SU-DHL-6 (cell line): ENCODE measurements around the gene HOPX.
"Not testable (repeated sequence)": the region's sequence is repeated elsewhere in the genome, so short reads cannot be mapped to it uniquely, and the experiment has no call there.

Experiments
- H2AFZ ChIP-seq: fragments of 200-600 bp; sonication (generic); 2 replicates; pipeline ENCODE4 v1.6.1; 2014; ENCODE audit warnings: low read depth, mild to moderate bottlenecking, moderate library complexity, mixed read lengths, antibody characterized with exemption, low read length; ENCODE audit not compliant: severe bottlenecking
- H3F3A ChIP-seq: fragments of 200-600 bp; shearing (Covaris generic); 2 replicates; pipeline ENCODE4 v1.6.0; 2016; ENCODE audit warnings: antibody characterized with exemption, mild to moderate bottlenecking; ENCODE audit not compliant: insufficient read depth
- H3K27ac ChIP-seq: fragments of 200-600 bp; sonication (generic); 2 replicates; pipeline ENCODE4 v1.5.1; 2016; ENCODE audit warnings: low read depth, mild to moderate bottlenecking, low read length, moderate library complexity, mixed read lengths
- H3K27me3 ChIP-seq: fragments of 200-600 bp; sonication (generic), shearing (Covaris generic); 2 replicates; pipeline ENCODE4 v1.6.0; 2014; ENCODE audit warnings: mild to moderate bottlenecking, low read length
- H3K36me3 ChIP-seq: fragments of 200-600 bp; sonication (generic); 2 replicates; pipeline ENCODE4 v1.6.1; 2014; ENCODE audit warnings: mild to moderate bottlenecking, low read length, mixed read lengths
- H3K4me2 ChIP-seq: fragments of 300-600, 200-600 bp; shearing (Covaris generic), sonication (generic); 2 replicates; pipeline ENCODE4 v1.6.0; 2014; ENCODE audit warnings: low read length, low read depth, mild to moderate bottlenecking; ENCODE audit not compliant: poor library complexity, severe bottlenecking
- H3K4me3 ChIP-seq: fragments of 200-600 bp; sonication (generic); 2 replicates; pipeline ENCODE4 v1.5.1; 2014; ENCODE audit warnings: antibody characterized with exemption, low read length, mild to moderate bottlenecking, mixed read lengths; ENCODE audit not compliant: insufficient read depth, poor library complexity, severe bottlenecking
- H3K79me2 ChIP-seq: fragments of 200-600 bp; sonication (generic); 2 replicates; pipeline ENCODE4 v1.6.1; 2014; ENCODE audit warnings: mild to moderate bottlenecking, low read length, moderate library complexity; ENCODE audit not compliant: insufficient read depth
- H3K9ac ChIP-seq: fragments of 200-600 bp; sonication (generic); 2 replicates; pipeline ENCODE4 v1.7.0; 2014; ENCODE audit warnings: mild to moderate bottlenecking, low read length
- H3K9me2 ChIP-seq: fragments of 200-600 bp; sonication (generic); replicated peaks from 2 replicates; pipeline ENCODE4 v1.6.1; 2014; ENCODE audit warnings: low read length; ENCODE audit not compliant: insufficient read depth
- H3K9me3 ChIP-seq: fragments of 200-600 bp; sonication (generic); 2 replicates; pipeline ENCODE4 v1.6.1; 2014; ENCODE audit warnings: low read length, mixed read lengths; ENCODE audit not compliant: insufficient read depth
- H4K20me1 ChIP-seq: fragments of 200-600 bp; sonication (generic); 2 replicates; pipeline ENCODE4 v1.6.1; 2014; ENCODE audit warnings: low read depth, mild to moderate bottlenecking, antibody characterized with exemption, low read length, moderate library complexity, mixed read lengths
- CTCF ChIP-seq: fragments of 200-600 bp; sonication (generic); IDR thresholded peaks from one replicate; pipeline ENCODE4 v1.5.1; 2017; ENCODE audit warnings: antibody characterized with exemption, mild to moderate bottlenecking, low read length, moderate library complexity; ENCODE audit not compliant: insufficient read depth, poor library complexity, severe bottlenecking
- EZH2phosphoT487 ChIP-seq: fragments of 200-600 bp; sonication (generic), shearing (Covaris generic); conservative IDR thresholded peaks from 2 replicates; pipeline ENCODE4 v1.6.1; 2018; ENCODE audit warnings: mild to moderate bottlenecking, antibody characterized with exemption, low read length, moderate library complexity, mixed read lengths

HOPX gene

GRCh38 chr4:56637154-56637553 lies 43.9 kb downstream of the HOPX start:
- Histone ChIP-seq H3K9me3 (no peaks in the 10 kb centered on the region), H3K36me3 (no peaks in the 10 kb centered on the region), H3K79me2 (no peaks in the 10 kb centered on the region), H2AFZ (no peak overlapping the region), H3K27ac (no peak overlapping the region), H4K20me1 (no peaks in the 10 kb centered on the region), H3K9me2 (no peaks in the 10 kb centered on the region), H3K27me3 (no peaks in the 10 kb centered on the region), H3K4me3 (no peak overlapping the region), H3F3A (no peaks in the 10 kb centered on the region), H3K9ac (no peak overlapping the region), H3K4me2 (no peak overlapping the region)
- TF ChIP-seq EZH2phosphoT487 (no peak), CTCF (no peak)

GRCh38 chr4:56634954-56635353 lies 46.1 kb downstream of the HOPX start:
- H2AFZ ChIP-seq, H3K4me2 ChIP-seq, H3K9ac ChIP-seq, H3K79me2 ChIP-seq, H3K27me3 ChIP-seq, H3K9me3 ChIP-seq, H3F3A ChIP-seq, H3K27ac ChIP-seq, H3K9me2 ChIP-seq, H3K4me3 ChIP-seq, H3K36me3 ChIP-seq, H4K20me1 ChIP-seq: not testable (repeated sequence)

GRCh38 chr4:56633486-56633885 lies 47.6 kb downstream of the HOPX start:
- H3K4me2 ChIP-seq: no peak overlapping the region

More at GRCh38 chr4:56633486-56633885, 47.6 kb downstream of the HOPX start:
- no peak overlapping the region for H3K27ac ChIP-seq
- no peak overlapping the region for H2AFZ ChIP-seq
- H3K4me3 ChIP-seq: no peak overlapping the region
- H3K9me3 ChIP-seq: no peaks in the 10 kb centered on the region
- no peaks in the 10 kb centered on the region for H3K9me2 ChIP-seq
- no peaks in the 10 kb centered on the region for H3K36me3 ChIP-seq
- TF ChIP-seq EZH2phosphoT487: no peak
- no peak for TF ChIP-seq CTCF
- no peaks in the 10 kb centered on the region for H3K27me3 ChIP-seq
- no peaks in the 10 kb centered on the region for H4K20me1 ChIP-seq
- no peak overlapping the region for H3K9ac ChIP-seq
- no peaks in the 10 kb centered on the region for H3K79me2 ChIP-seq
- no peaks in the 10 kb centered on the region for H3F3A ChIP-seq
